OCI-LY1 (cell line): ENCODE data around the gene TRMU.

Experiments used
- EZH2 ChIP-seq: fragments of 200-600 bp; sonication (generic), shearing (Covaris generic); IDR thresholded peaks from 2 replicates; pipeline ENCODE4 v1.8.0; 2017; ENCODE audit warnings: borderline replicate concordance, mixed run types, mild to moderate bottlenecking, antibody characterized with exemption, low read length, moderate library complexity, mixed read lengths
- TF ChIP-seq, protein P1 (sequence below): fragments of 200-600 bp; sonication (generic), shearing (Covaris generic); IDR thresholded peaks from 2 replicates; pipeline ENCODE4 v1.5.1; 2017; ENCODE audit warnings: mild to moderate bottlenecking, antibody characterized with exemption, low read length, moderate library complexity, mixed read lengths

DNA sequence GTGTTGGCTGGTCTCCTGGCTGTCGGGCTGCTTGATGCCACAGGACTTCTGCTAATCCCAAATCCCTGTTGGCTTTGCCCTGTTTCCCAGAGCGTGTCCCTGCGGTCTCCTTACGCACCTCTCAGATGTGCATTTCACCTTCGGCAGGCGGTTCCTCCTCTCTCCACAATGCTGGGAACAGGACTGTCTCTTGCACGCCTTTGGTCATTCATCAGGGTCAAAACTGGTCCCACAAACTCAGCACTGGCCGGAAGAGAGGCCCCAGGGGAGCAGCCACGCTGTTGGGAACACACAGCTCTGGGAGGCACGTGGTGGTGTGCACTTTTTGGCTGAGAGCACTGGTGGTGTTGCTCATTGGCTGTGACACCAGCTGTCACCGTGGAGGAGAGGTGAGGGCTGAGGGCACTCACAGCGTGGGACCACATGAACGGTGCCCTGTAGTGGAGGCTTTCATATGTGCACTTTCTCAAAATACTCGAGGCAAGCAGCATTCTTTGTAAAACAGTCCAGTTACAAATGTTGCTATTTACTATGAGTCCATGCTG lies 15.3 kb upstream of the TRMU start:
- TF ChIP-seq EZH2, result no peak
- TF ChIP-seq, protein P1, sequence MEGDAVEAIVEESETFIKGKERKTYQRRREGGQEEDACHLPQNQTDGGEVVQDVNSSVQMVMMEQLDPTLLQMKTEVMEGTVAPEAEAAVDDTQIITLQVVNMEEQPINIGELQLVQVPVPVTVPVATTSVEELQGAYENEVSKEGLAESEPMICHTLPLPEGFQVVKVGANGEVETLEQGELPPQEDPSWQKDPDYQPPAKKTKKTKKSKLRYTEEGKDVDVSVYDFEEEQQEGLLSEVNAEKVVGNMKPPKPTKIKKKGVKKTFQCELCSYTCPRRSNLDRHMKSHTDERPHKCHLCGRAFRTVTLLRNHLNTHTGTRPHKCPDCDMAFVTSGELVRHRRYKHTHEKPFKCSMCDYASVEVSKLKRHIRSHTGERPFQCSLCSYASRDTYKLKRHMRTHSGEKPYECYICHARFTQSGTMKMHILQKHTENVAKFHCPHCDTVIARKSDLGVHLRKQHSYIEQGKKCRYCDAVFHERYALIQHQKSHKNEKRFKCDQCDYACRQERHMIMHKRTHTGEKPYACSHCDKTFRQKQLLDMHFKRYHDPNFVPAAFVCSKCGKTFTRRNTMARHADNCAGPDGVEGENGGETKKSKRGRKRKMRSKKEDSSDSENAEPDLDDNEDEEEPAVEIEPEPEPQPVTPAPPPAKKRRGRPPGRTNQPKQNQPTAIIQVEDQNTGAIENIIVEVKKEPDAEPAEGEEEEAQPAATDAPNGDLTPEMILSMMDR, result no peak
